HG02798 (cell line): Measurements from ENCODE around the gene RBPMS2.
"Not testable (repeated sequence)": the region's sequence is repeated elsewhere in the genome, so short reads cannot be mapped to it uniquely, and the experiment has no call there.

Source experiments
- ATAC-seq: cut with Tn5 transposase; IDR thresholded peaks from one replicate; pipeline ENCODE4 v1.9.1; 2021; ENCODE audit warnings: mild to moderate bottlenecking; ENCODE audit not compliant: unreplicated experiment, poor library complexity

RBPMS2 gene

DNA sequence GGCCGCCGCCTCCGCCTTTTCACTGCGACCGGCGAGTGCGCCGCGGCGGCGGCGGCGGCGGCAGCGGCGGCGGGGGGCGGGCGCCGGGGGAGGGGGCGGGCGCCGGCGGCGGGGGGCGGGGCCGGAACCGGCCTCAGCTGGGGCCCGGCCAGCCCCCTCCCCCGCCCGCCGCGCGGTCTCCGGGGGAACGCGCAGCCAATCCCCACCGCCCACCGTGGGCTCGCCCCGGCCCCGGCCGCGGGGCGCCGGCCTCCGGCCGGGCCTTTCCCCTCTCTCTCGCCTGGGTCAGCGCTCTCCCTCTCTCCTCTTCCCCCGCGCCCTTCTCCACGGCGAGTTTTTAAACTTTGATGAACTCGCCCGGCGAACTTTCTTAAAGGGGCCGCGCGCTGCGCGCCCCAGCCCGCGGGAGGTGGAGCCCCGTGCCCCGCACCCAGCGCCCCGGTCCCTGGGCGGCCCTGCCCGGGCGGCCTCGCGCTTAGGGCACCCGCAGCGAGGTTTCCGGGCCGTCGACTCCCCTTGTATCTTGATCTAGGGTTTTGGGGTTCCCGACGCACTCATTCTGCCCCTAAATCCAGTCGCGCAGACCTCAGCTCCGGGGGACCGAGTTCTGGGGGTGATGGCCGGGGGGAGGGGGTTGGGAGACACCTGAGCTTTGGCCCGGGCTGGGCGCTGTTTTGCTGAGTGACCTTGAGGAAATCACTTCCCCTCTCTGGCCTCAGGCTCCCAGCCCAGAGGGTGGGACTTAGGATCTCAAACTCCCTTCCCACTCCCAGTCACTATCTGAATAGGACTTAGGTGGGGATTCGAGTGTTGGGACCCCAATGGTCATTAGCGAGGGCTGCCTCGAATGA is at the start of gene RBPMS2:
Gene RBPMS2 (minus strand): TSS at position 39 of the 851 bp plus-strand sequence. CDS start 270 bp downstream, outside the sequence.
- ATAC-seq = no peak

DNA sequence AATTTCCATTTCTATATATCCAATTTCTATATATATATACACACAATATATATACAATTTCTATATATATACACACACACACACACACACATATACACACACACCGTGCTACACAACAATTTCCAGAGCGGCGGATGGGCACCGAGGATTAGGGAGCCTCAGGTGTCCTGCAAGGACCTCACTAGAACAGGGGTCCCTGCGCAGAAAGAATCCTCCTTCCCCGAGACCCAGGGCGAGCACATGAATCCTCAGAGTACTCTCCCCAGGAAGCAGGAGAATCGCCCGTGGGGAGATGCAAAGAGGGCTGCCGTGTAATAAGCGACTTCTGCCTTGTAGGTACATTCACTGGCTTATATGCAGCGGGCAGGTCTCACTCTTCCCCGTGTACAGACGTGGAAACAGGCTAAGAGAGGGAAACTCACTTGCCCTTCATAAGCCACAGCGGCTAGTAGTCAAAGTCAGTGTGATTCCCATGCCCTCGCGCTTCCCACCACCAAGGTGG is 49.6 kb upstream of the RBPMS2 start:
- ATAC-seq = no peak

DNA sequence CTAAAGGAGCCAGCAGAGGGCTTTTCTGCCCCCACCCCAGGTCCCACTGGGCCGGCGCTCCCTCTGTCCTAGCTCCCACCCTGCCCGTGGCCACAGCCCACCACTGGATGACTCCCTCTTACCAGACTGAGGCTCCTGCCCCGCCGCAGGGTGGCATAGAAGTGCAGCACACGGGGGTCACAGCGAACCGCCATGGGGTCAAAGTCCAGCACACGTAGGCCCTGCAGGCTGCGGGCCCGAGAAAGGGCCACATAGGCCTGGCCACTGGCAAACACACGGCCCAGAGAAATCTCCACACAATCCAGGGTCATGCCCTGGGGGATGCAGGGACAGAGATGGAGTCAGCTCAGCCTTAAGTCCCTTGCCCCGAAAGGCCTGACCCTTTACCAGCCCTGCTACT is 41.1 kb upstream of the RBPMS2 start:
- ATAC-seq = no peak

DNA sequence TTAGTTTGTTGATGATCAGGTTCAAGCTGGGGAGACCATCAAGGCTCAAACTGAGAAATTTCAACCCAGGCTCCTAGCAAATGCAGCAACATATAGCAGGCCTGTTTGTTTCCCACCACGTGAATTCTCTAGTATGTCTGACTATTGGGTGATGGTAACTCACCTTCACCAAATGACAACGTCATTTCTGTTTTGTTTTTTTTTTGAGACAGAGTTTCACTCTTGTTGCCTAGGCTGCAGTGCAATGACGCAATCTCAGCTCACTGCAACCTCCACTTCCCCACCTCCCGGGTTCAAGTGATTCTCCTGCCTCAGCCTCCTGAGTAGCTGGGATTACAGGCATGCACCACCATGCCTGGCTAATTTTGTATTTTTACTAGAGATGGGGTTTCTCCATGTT is 39.6 kb upstream of the RBPMS2 start:
- not testable (repeated sequence) for ATAC-seq

DNA sequence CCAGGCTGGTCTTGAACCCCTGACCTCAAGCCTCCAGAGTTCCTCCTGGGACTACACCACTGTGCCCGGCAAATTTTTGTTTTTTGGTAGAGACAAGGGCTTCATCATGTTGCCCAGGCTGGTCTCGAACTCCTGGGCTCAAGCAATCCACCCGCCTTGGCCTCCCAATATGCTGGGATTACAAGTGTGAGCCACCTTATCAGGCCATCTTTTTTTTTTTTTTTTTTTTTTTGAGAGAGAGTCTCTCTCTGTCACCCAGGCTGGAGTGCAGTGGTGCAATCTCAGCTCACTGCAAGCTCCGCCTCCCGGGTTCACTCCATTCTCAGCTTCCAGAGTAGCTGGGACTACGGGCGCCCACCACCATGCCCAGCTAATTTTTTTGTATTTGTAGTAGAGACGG is 38.9 kb upstream of the RBPMS2 start:
- ATAC-seq = not testable (repeated sequence)

GRCh38 chr15:64813075-64813474 is 37.7 kb upstream of the RBPMS2 start:
- no peak for ATAC-seq

- ATAC-seq = no peak
Measured at GRCh38 chr15:64810497-64811326, 35.3 kb upstream of the RBPMS2 start.

GRCh38 chr15:64809649-64810496 is 34.5 kb upstream of the RBPMS2 start:
- ATAC-seq = peak; percentile 42

DNA sequence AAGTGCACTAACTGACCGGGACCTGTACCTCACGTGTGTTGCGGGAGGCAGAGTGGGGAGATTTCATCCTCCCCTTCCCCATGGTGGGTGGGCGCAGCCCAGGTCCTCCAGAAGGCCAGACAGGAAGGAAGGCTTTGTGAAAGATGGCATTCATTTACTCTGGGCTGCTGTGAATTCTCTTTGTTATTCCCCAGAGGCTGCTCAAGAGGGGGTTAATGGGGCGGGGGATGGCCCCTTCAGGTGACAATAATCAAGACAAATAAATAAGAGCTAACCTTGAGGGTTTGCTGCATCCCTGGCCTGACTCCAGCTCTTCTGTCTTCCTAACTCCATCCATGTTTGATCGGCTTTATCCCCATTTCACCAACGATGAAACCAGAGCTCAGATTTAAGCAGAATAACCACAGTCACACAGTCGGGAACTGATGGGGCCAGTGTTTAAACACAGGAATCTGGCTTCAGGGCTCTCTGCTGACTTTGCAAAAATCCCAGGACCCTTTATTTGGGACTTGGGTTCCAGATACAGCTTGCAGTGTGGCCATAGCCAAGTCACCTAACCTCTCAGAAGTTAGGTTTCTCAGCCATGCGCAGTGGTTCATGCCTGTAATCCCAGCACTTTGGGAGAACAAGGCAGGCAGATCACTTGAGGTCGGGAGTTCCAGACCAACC is 33.5 kb upstream of the RBPMS2 start:
- ATAC-seq = no peak

DNA sequence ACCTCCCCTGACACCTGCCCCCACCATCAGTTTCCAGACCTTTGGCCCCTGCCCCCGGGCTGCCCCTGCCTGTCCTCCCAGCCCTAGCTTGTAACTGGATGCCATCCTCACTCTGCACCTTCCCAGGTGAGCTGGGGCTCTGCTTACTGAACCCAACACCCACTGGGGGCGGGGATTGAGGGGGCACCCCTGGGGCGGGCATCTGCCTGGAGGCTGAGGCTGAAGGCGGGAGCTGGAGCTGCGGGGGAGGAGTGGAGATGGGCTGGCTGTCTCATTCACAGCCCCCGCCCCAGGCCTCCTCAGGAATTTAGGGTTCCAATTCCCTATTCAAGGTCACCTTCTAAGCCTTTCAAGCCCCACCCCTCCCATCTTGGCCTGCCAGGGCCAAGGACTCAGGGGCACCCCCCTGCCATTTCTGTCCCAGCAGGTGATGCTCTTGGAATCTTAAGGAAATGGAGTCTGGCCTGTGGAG is 32.4 kb upstream of the RBPMS2 start:
- ATAC-seq = no peak

DNA sequence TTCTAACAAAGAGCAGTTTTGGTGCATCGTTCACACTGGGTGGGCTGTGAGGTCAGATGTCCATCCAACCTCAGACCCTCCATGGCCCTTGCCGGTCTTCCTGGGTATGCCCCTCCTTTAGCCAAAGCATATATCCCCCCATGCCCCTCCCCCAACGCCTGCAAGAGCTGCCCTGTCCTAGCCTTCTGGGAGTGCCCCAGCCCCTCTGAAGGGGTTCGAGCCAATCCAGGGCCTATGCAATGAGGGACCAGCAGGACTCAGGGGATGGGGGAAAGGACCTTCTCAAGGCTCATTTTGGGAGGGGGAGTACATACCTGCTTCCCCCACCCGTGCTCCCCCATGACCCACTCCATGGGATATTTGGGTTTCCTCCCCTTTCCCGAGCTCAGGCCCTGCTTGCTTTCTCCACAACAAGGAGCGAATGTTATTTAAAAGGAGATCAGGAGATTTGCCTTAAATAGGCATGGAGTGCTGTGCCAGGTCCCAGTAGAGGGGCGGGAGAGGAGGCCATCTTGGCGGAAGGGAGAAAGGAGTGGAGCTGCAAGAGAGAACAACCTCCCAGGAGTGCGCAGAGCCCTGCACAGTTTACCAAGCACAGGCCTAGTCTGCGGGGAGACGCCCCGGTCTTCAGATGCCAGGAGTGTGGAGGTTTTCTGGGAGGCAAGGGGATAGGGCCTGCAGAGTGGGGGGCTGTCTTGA is 31.8 kb upstream of the RBPMS2 start:
- no peak for ATAC-seq

GRCh38 chr15:64806509-64806908 is 31.1 kb upstream of the RBPMS2 start:
- ATAC-seq = no peak

DNA sequence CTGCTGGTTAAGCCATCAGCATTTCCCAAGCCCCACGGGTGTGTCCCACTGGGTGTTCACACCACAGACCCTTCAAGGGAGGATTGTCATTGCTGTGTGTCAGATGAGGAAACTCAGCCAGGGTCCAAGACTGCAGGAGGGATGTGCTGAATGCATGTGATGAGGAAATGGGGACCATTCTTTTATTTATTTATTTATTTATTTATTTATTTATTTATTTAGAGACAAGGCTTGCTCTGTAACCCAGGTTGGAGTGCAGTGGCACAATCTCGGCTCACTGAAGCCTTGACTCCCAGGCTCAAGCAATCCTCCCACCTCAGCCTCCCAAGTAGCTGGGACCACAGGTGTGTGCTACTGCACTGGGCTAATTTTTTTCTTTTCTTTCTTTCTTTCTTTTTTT is 29.2 kb upstream of the RBPMS2 start:
- ATAC-seq = no peak

DNA sequence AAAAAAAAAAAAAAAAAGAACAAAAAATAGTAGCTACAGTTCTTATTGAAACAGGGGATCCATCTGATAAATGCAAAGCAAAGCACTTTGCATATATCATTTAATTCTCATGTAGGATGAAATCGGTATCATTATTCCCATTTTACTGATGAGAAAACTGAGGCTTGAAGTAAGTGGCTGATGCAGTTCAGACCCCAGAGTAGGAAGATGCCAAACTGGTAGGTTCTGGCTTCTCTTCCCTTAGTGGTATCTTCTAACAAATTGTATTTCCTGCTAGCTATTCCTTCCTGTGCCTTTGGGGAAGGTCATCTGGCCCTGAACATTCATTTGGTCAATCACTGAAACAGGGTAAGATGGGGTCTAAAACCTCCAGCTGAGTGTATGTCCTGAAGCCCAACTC is 28.1 kb upstream of the RBPMS2 start:
- ATAC-seq = no peak

- ATAC-seq = no peak
Measured at GRCh38 chr15:64800476-64800875, 25.1 kb upstream of the RBPMS2 start.

DNA sequence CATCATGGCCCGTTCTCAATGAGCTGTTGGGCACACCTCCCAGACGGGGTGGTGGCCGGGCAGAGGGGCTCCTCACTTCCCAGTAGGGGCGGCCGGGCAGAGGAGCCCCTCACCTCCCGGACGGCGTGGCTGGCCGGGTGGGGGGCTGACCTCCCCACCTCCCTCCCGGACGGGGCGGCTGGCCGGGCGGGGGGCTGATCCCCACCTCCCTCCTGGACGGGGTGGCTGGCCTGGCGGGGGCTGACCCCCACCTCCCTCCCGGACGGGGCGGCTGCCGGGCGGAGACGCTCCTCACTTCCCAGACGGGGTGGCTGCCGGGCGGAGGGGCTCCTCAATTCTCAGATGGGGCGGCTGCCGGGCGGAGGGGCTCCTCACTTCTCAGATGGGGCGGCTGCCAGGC is 23.5 kb upstream of the RBPMS2 start:
- ATAC-seq = not testable (repeated sequence)

- not testable (repeated sequence) for ATAC-seq
Measured at GRCh38 chr15:64795921-64796320, 20.5 kb upstream of the RBPMS2 start.

GRCh38 chr15:64795299-64795698 is 19.9 kb upstream of the RBPMS2 start:
- ATAC-seq = not testable (repeated sequence)

DNA sequence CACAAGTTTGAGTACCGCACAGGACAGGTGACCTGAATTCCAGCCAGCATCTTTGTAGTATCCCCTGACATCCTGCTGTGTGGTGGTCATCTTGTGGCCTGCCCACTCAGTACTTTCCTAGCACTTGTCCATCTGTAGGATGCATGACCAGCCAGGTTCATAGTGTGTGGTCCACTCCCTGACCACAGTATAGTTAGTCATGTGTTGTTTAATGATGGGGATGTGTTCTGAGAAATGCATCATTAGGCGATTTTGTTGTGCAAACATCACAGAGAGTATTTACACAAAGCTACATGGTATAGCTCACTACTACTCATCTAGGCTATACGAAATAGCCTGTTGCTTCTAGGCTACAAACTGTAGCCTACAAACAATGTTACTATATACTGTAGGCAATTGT is 16.9 kb upstream of the RBPMS2 start:
- no peak for ATAC-seq
